T-cell (primary cell): ENCODE measurements around the gene PRSS53. TPM values are rescaled to one million over a fixed set of nuclear protein-coding genes. Genes with fewer than 3 reads are reported as not detected.

Source experiments
- ATAC-seq, 4 experiments: fragments of 200-7000 bp in 3 of 4; fragments of 150-1000 bp in 1 of 4; cut with Tn5 transposase; replicated peaks in 1 of 4; 1 replicate in 3 of 4; 2 replicates in 1 of 4; pipeline ENCODE4 v1.10.0; 2021; ENCODE audit warnings: moderate library complexity in 3 of 4, mild to moderate bottlenecking in 2 of 4, moderate number of reproducible peaks in 1 of 4
- CTCF ChIA-PET, 2 donors: fragments of 300-600 bp; sonication (Branson Sonifier 250); formaldehyde crosslinking; loops; one replicate each; lab custom pipeline; 2022; ENCODE audit warnings: antibody characterized with exemption in 2 of 2; lab: Charles Lee
- POLR2A ChIA-PET, 2 donors: fragments of 300-600 bp; sonication (Branson Sonifier 250); formaldehyde crosslinking; loops; one replicate each; lab custom pipeline; 2022; ENCODE audit warnings: antibody characterized with exemption in 2 of 2; lab: Charles Lee
- DNase-seq, 35 experiments: peaks; one replicate each; pipeline versions ENCODE4 v3.0.0 to v3.0.0-alpha.2; 2013 to 2023
- H3K27ac ChIP-seq: one replicate; pipeline ENCODE4 v1.5.1; 2013; ENCODE audit warnings: low read length
- H3K27me3 ChIP-seq, 2 experiments: replicated peaks in 1 of 2; 1 replicate in 1 of 2; 2 replicates in 1 of 2; pipeline versions ENCODE4 v1.6.1 to v1.7.0; 2013; ENCODE audit warnings: low read length in 1 of 2, mixed read lengths in 1 of 2; ENCODE audit not compliant: control insufficient read depth in 2 of 2, insufficient read depth in 2 of 2; ENCODE audit errors: extremely low read depth in 1 of 2
- H3K36me3 ChIP-seq, 2 donors: 1 replicate in 1 of 2; 2 replicates in 1 of 2; pipeline versions ENCODE4 v1.6.1 to v1.7.0; 2013; ENCODE audit warnings: low read length in 1 of 2; ENCODE audit not compliant: control insufficient read depth in 2 of 2, insufficient read depth in 1 of 2; ENCODE audit errors: extremely low read depth in 1 of 2
- H3K4me1 ChIP-seq, 2 experiments: 1 replicate in 1 of 2; 2 replicates in 1 of 2; pipeline versions ENCODE4 v1.6.1 to v1.7.0; 2013; ENCODE audit warnings: low read length in 2 of 2, mixed read lengths in 1 of 2; ENCODE audit not compliant: insufficient read depth in 2 of 2, control insufficient read depth in 1 of 2; ENCODE audit errors: extremely low read depth in 1 of 2
- H3K4me3 ChIP-seq, 2 donors: 1 replicate in 1 of 2; 2 replicates in 1 of 2; pipeline versions ENCODE4 v1.5.1 to v1.7.0; 2013; ENCODE audit warnings: mild to moderate bottlenecking in 2 of 2, low read length in 1 of 2, moderate library complexity in 1 of 2; ENCODE audit not compliant: control insufficient read depth in 1 of 2; ENCODE audit errors: extremely low read depth in 1 of 2
- H3K9me3 ChIP-seq: 2 replicates; pipeline ENCODE4 v1.7.0; 2013
- H3K27ac Mint-ChIP-seq, 2 donors: one replicate each; pipeline ENCODE4 v1.8.0; 2020 to 2021; ENCODE audit warnings: mild to moderate bottlenecking in 2 of 2, mixed read lengths in 2 of 2
- H3K27me3 Mint-ChIP-seq, 2 donors: one replicate each; pipeline ENCODE4 v1.8.0; 2021 to 2022; ENCODE audit warnings: mixed read lengths in 2 of 2
- H3K36me3 Mint-ChIP-seq: one replicate; pipeline ENCODE4 v1.8.0; 2021; ENCODE audit warnings: mixed read lengths
- H3K4me1 Mint-ChIP-seq, 3 donors: one replicate each; pipeline ENCODE4 v1.8.0; 2020 to 2022; ENCODE audit warnings: mixed read lengths in 3 of 3, mild to moderate bottlenecking in 1 of 3
- H3K4me3 Mint-ChIP-seq, 3 donors: one replicate each; pipeline ENCODE4 v1.8.0; 2020 to 2022; ENCODE audit warnings: mild to moderate bottlenecking in 3 of 3, mixed read lengths in 3 of 3, moderate library complexity in 3 of 3
- H3K9me3 Mint-ChIP-seq, 3 donors: one replicate each; pipeline ENCODE4 v1.8.0; 2020 to 2022; ENCODE audit warnings: mixed read lengths in 3 of 3
- WGBS: methylation state at CpG from one replicate; pipeline ENCODE4 v1.1.5; 2013; ENCODE audit warnings: missing lambda C conversion rate; ENCODE audit not compliant: insufficient coverage; 5-methylcytosine and 5-hydroxymethylcytosine counted together
- total RNA-seq, 35 experiments: library from RNA in 6 of 35; stranded (reverse) in 6 of 35; fragments of 120-200 nt in 1 of 35; gene quantifications; one replicate each; pipeline versions ENCODE4 v1.2.1 to v1.2.4 and lab custom pipeline; 2013 to 2026

The PRSS53 gene
- total RNA-seq, 5 donors from 2014 or later (not counting 1 experiment from before 2014, with no cell fraction given) = 4.5 to 15.3 (median 13.1) TPM

DNA sequence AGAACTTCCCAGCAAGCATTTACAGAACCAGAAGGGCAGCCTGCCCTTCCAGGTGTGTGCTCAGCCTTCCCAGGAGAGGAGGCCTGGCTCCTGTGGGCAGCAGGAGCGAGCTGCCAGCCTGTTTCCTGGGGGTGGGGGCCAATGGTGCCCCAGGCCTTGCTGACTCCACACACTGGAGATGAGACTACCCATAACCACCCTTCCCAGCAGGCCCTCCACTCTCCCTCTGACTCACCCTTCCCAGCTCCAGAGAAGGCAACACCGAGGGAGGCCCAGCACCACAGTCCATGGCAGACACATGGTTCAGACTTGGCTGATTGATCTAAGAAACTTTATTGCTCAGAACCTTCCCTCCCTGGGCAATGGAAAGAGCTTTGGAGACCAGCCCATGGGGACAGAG is 1.8 kb upstream of the PRSS53 start:
- Histone ChIP-seq H3K4me3 (no peak overlapping the region), H3K9me3 (no peaks in the 10 kb centered on the region), H3K27me3 (no peaks in the 10 kb centered on the region), H3K36me3 (peaks cover 5 to 35% of the 10 kb centered on the region in 2 donors), H3K4me1 (peaks cover 5 to 26% of the 10 kb centered on the region in 2 experiments), H3K27ac (no peak overlapping the region)
- H3K9me3 Mint-ChIP-seq = no peaks in the 10 kb centered on the region
- no peak for DNase-seq
- CTCF ChIA-PET = no interaction called here
- 95% methylated on average over 2 of the region's 2 CpGs for WGBS
- H3K4me3 Mint-ChIP-seq = no peak overlapping the region
- no peak overlapping the region for H3K27ac Mint-ChIP-seq
- POLR2A ChIA-PET = no interaction called here
- peaks cover 25 to 26% (median 26%) of the 10 kb centered on the region in 3 donors for H3K4me1 Mint-ChIP-seq
- no peaks in the 10 kb centered on the region for H3K27me3 Mint-ChIP-seq
- no peak for ATAC-seq
- peaks cover 12% of the 10 kb centered on the region for H3K36me3 Mint-ChIP-seq

DNA sequence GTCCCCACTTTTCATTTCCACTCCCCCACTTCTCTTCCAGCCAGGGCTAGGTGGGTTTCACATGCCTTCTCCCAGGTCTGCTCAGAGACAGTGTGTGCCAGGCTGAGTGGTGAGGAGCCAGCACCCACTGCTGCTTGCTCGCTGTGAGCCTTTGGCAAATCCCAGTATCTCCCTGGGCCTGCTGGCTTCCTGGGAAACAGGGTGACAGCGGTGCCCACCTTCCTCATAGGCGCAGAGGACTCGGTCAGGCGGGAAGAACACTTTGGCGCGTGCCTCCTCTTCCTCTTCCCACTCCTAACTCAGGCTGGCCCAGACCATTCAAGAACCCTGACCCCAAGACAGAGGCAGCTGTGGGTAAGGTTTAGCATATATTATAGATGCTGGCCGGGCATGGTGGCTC is 456 bp upstream of the PRSS53 start:
- Histone ChIP-seq H3K27me3 (no peaks in the 10 kb centered on the region), H3K4me3 (no peak overlapping the region), H3K9me3 (no peaks in the 10 kb centered on the region), H3K36me3 (peaks cover 11 to 45% of the 10 kb centered on the region in 2 donors), H3K27ac (no peak overlapping the region), H3K4me1 (peaks cover 5 to 17% of the 10 kb centered on the region in 2 experiments)
- Mint-ChIP-seq H3K27me3 (no peaks in the 10 kb centered on the region), H3K4me1 (peaks cover 15 to 18% (median 16%) of the 10 kb centered on the region in 3 donors), H3K4me3 (no peak overlapping the region), H3K9me3 (no peaks in the 10 kb centered on the region), H3K27ac (no peak overlapping the region), H3K36me3 (peaks cover 12% of the 10 kb centered on the region)
- DNase-seq = no peak
- no CpG with 5 or more reads among the region's 8 CpGs for WGBS
- ChIA-PET CTCF (no interaction called here), POLR2A (no interaction called here)
- no peak for ATAC-seq

DNA sequence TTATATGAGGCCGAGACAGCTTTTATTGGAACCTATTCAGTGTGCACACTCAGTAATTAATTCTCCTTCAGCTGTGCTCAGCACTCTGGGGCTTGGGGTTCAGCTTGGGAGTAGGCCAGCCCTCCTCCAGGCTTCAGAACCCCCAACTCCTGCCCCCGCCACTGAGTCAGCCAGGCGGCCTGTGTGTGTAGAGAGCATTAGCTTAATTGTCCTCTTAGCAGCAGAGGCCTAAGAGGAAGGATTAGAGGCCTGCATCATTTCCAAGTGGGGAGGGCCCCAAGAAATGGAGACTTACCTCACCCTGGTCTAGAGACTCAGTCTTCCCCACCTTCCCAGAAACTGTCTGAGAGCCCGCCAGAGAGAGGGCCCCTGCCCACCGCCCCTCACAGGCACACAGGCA is 772 bp downstream of the PRSS53 start:
- peaks cover 0 to 5% of the 10 kb centered on the region in 2 experiments for H3K4me1 ChIP-seq
- Mint-ChIP-seq H3K4me3 (no peak overlapping the region), H3K36me3 (peaks cover 12% of the 10 kb centered on the region), H3K9me3 (no peaks in the 10 kb centered on the region), H3K27ac (no peak overlapping the region), H3K4me1 (peaks cover 7 to 12% (median 10%) of the 10 kb centered on the region in 3 donors), H3K27me3 (no peaks in the 10 kb centered on the region)
- ChIA-PET POLR2A (no interaction called here), CTCF (no interaction called here)
- H3K27me3 ChIP-seq = no peaks in the 10 kb centered on the region
- no peak overlapping the region for H3K4me3 ChIP-seq
- ATAC-seq (no peak), DNase-seq (no peak)
- no peaks in the 10 kb centered on the region for H3K9me3 ChIP-seq
- WGBS = no CpG with 5 or more reads among the region's 5 CpGs
- H3K27ac ChIP-seq = no peak overlapping the region
- H3K36me3 ChIP-seq = peaks cover 11 to 51% of the 10 kb centered on the region in 2 donors

- no peak overlapping the region for H3K4me3 ChIP-seq
- H3K27ac ChIP-seq = no peak overlapping the region
- 96% methylated on average over 3 of the region's 8 CpGs for WGBS
- no peaks in the 10 kb centered on the region for H3K9me3 Mint-ChIP-seq
- H3K4me1 ChIP-seq = peaks cover 0 to 2% of the 10 kb centered on the region in 2 experiments
- DNase-seq (no peak), ATAC-seq (no peak)
- H3K27ac Mint-ChIP-seq = no peak overlapping the region
- H3K36me3 Mint-ChIP-seq = peaks cover 12% of the 10 kb centered on the region
- H3K4me1 Mint-ChIP-seq = peaks cover 2 to 13% (median 6%) of the 10 kb centered on the region in 3 donors
- H3K4me3 Mint-ChIP-seq = no peak overlapping the region
- peaks cover 11 to 55% of the 10 kb centered on the region in 2 donors for H3K36me3 ChIP-seq
- CTCF ChIA-PET = no interaction called here
- no peaks in the 10 kb centered on the region for H3K27me3 ChIP-seq
- no peaks in the 10 kb centered on the region for H3K27me3 Mint-ChIP-seq
- no peaks in the 10 kb centered on the region for H3K9me3 ChIP-seq
- POLR2A ChIA-PET = no interaction called here
Observed at GRCh38 chr16:31087481-31087880, 1.3 kb downstream of the PRSS53 start.

DNA sequence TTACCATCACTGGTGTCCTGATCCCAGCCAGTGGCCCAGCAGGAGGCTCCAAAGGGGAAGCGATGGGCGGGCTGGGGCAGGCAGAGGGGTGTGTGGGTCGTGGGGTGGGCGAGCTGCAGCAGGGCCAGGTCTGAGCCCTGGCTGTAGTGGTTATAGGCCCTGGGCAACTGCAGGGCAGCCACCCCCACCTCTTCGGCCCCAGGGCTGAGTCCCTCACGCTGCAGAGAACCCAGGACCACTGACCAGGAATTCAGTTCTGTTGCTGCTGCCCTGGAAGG is 2.2 kb downstream of the PRSS53 start:
- Mint-ChIP-seq H3K27ac (no peak overlapping the region), H3K4me1 (peaks cover 4 to 22% (median 11%) of the 10 kb centered on the region in 3 donors), H3K36me3 (peaks cover 15% of the 10 kb centered on the region), H3K27me3 (no peaks in the 10 kb centered on the region), H3K9me3 (no peaks in the 10 kb centered on the region), H3K4me3 (no peak overlapping the region)
- no peaks in the 10 kb centered on the region for H3K27me3 ChIP-seq
- POLR2A ChIA-PET = no interaction called here
- ATAC-seq = no peak
- H3K4me1 ChIP-seq = peaks cover 0 to 10% of the 10 kb centered on the region in 2 experiments
- CTCF ChIA-PET = no interaction called here
- 100% methylated on average over 2 of the region's 6 CpGs for WGBS
- no peak for DNase-seq
- H3K9me3 ChIP-seq = no peaks in the 10 kb centered on the region
- peaks cover 11 to 61% of the 10 kb centered on the region in 2 donors for H3K36me3 ChIP-seq
- H3K4me3 ChIP-seq = no peak overlapping the region
- H3K27ac ChIP-seq = no peak overlapping the region

DNA sequence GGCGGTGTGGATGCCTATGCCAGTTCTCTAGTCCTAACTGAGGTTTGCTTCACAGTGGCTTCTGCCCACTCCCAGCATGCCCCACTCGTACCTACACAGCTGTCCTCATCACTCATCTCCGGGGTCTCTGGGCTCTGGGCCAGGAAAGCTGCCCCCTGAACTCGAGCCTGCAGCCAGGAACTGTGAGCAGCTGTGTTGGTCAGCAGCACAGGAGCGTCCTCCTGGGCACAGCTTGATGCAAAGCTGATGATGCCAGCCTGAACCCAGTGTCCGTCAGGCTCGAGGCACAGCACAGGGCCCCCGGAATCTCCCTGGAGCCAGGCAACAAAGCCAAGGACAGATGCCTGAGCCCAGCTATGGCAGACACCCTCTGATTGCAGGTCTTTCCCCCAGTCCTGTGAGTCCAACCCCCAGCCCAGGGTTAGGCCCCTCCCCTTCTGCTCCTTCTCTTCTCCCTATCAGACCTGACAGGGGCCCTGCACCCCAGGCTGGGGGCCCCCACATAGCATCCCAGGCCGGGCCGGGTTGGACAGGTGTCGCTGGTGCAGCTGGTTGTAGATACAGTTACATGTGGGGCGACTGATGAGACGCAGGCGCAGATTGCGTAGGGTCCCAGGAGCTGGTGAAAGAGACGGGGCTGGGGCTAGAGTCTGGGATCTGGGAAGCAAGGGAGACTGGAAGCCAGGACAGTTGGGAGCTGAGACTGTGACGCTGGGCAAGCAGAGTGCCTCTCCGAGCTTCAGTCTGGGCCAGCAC is 2.7 kb downstream of the PRSS53 start:
- WGBS = 97% methylated on average over 18 of the region's 18 CpGs
- peaks cover 13 to 64% of the 10 kb centered on the region in 2 donors for H3K36me3 ChIP-seq
- no peaks in the 10 kb centered on the region for H3K9me3 ChIP-seq
- Mint-ChIP-seq H3K36me3 (peaks cover 13% of the 10 kb centered on the region), H3K4me3 (no peak overlapping the region), H3K9me3 (no peaks in the 10 kb centered on the region), H3K27ac (no peak overlapping the region), H3K4me1 (peaks cover 4 to 26% (median 11%) of the 10 kb centered on the region in 3 donors), H3K27me3 (no peaks in the 10 kb centered on the region)
- CTCF ChIA-PET = no interaction called here
- DNase-seq = no peak
- ATAC-seq = no peak
- H3K27ac ChIP-seq = no peak overlapping the region
- H3K4me1 ChIP-seq = peaks cover 0 to 15% of the 10 kb centered on the region in 2 experiments
- no peak overlapping the region for H3K4me3 ChIP-seq
- no peaks in the 10 kb centered on the region for H3K27me3 ChIP-seq
- POLR2A ChIA-PET = no interaction called here
